Kidney capillary endothelial cell (primary cell): Measurements from ENCODE around the gene RPS14.
"Not testable (repeated sequence)": the region's sequence is repeated elsewhere in the genome, so short reads cannot be mapped to it uniquely, and the experiment has no call there.

Experiments
- DNase-seq: peaks from one replicate; pipeline ENCODE4 v3.0.0-alpha.2; 2018; ENCODE audit warnings: low spot score

The RPS14 gene

DNA sequence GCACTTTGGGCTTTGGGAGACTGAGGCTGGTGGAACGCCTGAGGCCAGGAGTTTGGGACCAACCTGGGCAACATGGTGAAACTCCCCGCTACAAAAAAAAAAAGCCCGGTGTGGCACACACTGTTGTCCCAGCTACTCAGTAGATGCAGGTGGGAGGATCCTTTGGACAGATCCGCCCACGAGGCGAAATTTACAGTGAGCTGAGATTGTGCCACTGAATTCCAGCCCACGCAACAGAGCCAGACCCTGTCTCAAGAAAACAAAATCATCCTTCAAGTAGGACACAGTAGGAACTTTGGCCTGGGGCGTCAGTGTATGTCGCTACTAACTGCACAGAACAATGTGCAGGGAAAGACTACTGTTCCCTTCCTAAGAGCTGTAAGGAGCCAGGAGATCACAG, 4.8 kb downstream of the RPS14 start:
- DNase-seq = no peak

- no peak for DNase-seq
Observed at GRCh38 chr5:150443242-150444075, 6.1 kb downstream of the RPS14 start.

- DNase-seq = no peak
Observed at GRCh38 chr5:150442699-150443080, 6.8 kb downstream of the RPS14 start.

- no peak for DNase-seq
Observed at GRCh38 chr5:150441813-150442698, 7.5 kb downstream of the RPS14 start.

DNA sequence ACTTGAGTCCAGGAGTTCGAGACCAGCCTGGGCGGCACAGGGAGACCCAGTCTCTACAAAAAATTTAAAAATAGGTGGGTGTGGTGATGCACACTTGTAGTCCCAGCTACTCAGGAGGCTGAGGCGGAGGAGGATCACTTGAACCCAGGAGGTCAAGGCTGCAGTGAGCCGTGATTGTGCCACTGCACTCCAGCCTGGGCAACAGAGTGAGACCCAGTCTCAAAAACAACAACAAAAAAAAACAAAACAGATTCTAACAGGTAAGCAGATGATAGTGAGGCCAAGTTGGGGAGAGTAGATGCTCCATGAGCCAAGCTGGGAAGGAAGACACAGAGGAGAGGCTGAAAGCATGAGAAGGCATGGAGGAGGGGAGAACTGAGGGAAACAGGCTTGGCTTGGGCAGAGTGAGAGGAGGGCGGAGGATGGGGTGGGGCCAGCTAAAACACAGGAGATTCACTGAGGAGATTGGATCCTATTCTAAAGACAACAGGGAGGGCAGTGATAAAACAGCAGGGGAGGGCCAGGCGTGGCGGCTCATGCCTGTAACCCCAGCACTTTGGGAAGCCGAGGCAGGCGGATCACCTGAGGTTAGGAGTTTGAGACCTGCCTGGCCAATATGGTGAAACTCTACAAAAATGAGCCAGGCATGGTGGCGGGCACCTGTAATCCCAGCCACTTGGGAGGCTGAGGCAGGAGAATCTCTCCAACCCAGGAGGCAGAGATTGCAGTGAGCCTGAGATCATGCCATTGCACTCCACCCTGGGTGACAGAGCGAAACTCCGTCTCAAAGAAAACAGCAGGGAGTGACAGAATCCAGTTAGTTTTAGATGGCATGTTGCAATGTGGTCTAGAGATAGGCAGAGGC, 8.4 kb downstream of the RPS14 start:
- DNase-seq = no peak

GRCh38 chr5:150438873-150439546, 10.5 kb downstream of the RPS14 start:
- no peak for DNase-seq

- DNase-seq = peak; percentile 84
Observed at GRCh38 chr5:150436141-150436680, 13.3 kb downstream of the RPS14 start.

- no peak for DNase-seq
Observed at GRCh38 chr5:150434464-150434863, 15.1 kb downstream of the RPS14 start.

DNA sequence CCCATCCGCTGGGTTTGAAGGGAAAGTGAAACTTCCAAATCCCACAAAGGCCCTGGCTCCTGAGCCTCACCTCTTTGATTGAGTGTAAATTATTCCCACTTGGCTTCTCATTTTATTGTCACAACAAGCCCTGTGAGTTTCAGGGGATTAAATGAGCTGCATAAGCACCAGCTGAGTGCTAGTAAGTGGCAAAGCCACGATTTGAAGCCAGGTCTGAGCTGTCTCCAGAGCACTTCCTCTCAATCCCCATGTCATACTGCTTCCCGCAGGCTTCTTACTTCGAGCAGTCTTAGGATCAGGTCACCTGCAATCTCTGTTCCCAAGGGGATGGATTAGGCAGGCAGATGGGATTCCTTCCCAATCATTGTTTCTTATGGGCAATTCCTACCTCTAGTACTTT, 18.0 kb downstream of the RPS14 start:
- DNase-seq = no peak

DNA sequence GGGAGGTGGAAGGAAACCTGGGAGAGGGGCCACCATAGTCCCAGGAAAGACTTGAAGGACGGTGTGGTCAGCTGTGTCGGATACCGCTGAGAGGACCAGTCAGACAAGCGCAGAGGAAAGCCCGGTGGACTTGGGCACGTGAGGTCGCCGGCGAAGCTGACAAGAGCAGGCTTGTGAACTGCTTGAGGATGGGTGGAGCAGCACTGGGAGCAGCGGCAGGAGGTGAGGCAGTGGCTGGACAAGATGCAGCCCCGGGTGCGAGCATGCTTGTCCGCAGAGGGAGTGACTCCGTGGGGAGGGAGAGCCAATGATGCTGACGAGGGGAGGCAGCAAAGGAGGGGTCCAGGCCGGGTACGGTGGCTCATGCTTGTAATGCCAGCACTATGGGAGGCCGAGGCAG, 18.5 kb downstream of the RPS14 start:
- DNase-seq = no peak

GRCh38 chr5:150429410-150429873, 20.1 kb downstream of the RPS14 start:
- DNase-seq = no peak

GRCh38 chr5:150428978-150429377, 20.6 kb downstream of the RPS14 start:
- no peak for DNase-seq

DNA sequence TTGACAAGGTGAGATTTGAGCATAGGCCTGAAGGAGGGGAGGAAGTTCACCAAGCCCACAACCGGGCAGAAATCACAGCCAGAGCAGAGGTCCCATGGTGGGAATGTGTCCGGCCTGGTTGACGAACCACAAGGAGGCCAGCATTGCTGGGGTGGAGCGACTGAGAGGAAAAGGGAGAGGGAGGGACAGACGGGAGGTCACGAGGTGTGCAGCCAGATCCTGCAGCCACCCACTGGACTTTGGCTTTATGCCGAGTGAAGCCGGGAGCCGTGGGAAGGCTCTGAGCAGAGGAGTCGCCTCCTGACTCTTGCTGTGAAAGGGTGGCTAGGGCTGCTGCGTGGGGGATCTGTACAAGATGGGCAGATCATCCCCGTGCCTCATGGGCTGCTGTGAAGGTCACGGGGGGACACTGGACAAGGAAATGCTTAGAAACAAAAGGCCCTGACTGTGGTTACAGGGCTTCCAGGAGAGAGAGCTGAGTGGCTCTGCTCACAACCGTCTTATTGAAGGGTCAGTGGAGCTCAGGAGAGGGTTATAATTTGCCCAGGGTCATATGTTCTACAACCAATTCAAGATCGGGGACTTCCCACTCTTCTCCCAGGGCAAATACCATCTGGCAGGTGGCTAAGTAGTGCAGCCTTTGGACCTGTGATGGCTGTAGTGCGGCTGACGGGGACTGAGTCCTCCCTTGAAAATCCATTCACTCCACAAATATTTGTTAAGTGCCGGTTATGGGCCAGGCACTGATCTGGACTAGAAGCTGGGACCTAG, 21.2 kb downstream of the RPS14 start:
- DNase-seq = no peak

- not testable (repeated sequence) for DNase-seq
Observed at GRCh38 chr5:150426165-150426564, 23.4 kb downstream of the RPS14 start.

DNA sequence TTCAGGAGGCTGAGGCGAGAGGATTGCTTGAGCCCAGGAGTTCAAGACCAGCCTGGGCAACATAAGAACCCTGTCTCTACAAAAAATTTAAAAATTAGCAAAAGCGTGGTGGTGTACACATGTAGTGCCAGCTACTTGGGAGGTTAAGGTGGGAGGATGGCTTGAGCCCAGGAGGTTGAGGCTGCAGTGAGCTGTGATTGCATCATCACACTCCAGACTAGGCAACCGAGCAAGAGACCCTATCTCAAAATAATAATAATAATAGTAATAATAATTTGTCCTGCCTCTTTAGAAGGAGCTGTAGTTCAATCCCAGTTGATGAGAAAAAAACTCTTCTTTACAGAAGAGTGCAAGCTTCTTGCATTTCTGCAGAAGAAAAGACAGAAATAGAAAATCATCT, 26.8 kb downstream of the RPS14 start:
- DNase-seq = no peak

- DNase-seq = no peak
Observed at GRCh38 chr5:150422075-150422474, 27.5 kb downstream of the RPS14 start.

DNA sequence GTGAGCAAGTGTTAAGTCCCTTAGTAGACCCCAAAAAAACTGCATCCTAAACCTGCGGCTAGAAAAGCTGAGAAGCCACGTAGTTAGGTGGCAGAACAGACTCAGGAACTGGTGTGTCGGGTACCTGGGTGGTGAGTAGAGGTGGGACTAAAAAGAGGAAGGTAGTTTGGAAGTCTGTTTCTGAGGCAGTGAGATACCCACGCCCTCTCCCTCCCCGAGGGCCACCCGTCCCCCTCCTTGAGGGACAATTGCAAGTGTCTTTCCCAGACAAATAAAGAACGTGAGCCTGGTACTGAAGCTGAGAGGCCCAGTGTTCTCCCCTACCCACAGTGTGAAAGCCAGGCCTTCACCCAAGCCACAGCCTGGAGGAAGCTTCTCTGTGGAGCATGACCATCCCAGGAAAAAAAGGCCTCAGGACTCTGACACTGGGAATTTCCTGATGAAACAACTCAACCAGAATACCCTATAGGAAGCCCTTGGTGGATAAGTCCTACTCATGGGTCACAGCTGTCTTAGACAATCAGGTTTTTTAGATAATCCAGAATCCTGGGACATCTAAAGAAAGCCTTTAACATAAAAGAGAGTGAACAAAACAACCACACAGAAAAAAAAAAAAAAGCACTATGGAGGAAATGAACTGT, 29.8 kb downstream of the RPS14 start:
- no peak for DNase-seq

DNA sequence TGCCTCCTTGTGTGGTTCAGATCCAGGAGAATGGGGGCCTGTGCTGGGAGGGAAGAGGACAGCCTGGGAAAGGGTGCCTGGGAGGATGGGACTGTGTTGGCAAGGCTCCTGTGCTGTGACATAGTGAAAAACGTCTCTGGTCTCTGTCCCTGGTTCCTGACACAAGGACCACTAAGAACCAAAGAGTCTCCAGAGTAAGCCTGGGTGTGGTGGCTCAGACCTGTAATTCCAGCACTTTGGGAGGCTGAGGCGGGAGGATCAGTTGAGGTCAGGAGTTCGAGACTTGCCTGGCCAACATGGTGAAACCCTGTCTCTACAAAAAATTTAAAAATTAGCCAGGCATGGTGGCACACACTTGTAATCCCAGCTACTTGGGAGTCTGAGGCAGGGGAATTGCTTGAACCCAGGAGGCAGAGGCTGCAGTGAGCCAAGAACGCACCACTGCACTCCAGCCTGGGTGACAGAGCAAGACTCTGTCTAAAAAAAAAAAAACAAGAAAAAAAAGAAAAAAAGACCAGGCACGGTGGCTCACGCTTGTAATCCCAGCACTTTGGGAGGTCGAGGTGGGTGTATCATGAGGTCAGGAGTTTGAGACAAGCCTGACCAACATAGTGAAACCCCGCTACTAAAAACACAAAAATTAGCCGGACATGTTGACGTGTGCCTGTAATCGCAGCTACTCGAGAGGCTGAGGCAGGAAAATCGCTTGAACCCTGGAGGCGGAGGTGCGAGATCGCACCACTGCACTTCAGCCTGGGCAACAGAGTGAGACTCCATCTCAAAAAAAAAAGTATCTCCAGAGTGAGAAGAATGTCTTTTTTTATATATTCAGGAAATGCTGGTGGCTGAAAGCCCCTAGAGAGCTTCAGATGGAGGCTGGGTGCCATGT, 35.4 kb downstream of the RPS14 start:
- not testable (repeated sequence) for DNase-seq
